Fibroblast of mammary gland (primary cell): Measurements from ENCODE around the gene EIPR1.
"Not testable (repeated sequence)": the region's sequence is repeated elsewhere in the genome, so short reads cannot be mapped to it uniquely, and the experiment has no call there.

Experiments used
- DNase-seq: peaks from one replicate; pipeline ENCODE4 v3.0.0-alpha.2; 2010; ENCODE audit warnings: low read depth
- H3K4me3 ChIP-seq: 2 replicates; pipeline ENCODE4 v1.5.1; 2011; ENCODE audit warnings: low read depth, mild to moderate bottlenecking, low read length, moderate library complexity; ENCODE audit not compliant: control insufficient read depth
- CTCF ChIP-seq: conservative IDR thresholded peaks from 2 replicates; pipeline ENCODE4 v1.5.1; 2011; ENCODE audit warnings: low read depth, low read length, inconsistent platforms; ENCODE audit not compliant: control insufficient read depth, insufficient read depth

Gene EIPR1

GRCh38 chr2:3379647-3380534, 2.3 kb upstream of the EIPR1 start, which contains the start of gene TRAPPC12:
TRAPPC12 (plus strand) TSS chr2:3379694; CDS start chr2:3387624, 7,930 bp downstream.
- peak within 1 kb of the TSS; percentile 79 for H3K4me3 ChIP-seq
- peak; percentile 78 for DNase-seq
- peak; percentile 41 for TF ChIP-seq CTCF

GRCh38 chr2:3379339-3379646, 1.7 kb upstream of the EIPR1 start:
- peak overlapping the region; percentile 79 for H3K4me3 ChIP-seq
- no peak for TF ChIP-seq CTCF
- DNase-seq, result no peak

GRCh38 chr2:3377279-3377611, 373 bp downstream of the EIPR1 start:
- peak; percentile 58 for DNase-seq
- no peak for TF ChIP-seq CTCF
- H3K4me3 ChIP-seq, result peak overlapping the region; percentile 98

GRCh38 chr2:3376821-3377220, 797 bp downstream of the EIPR1 start:
- TF ChIP-seq CTCF, result no peak
- no peak for DNase-seq
- H3K4me3 ChIP-seq, result peak overlapping the region; percentile 98

- DNase-seq, H3K4me3 ChIP-seq: not testable (repeated sequence)
Measured at GRCh38 chr2:3369340-3370181, 8.1 kb downstream of the EIPR1 start.

- no peak overlapping the region for H3K4me3 ChIP-seq
- DNase-seq, result no peak
- TF ChIP-seq CTCF, result no peak
Measured at GRCh38 chr2:3368261-3368722, 9.3 kb downstream of the EIPR1 start.

- no peak for DNase-seq
- no peak for TF ChIP-seq CTCF
Measured at GRCh38 chr2:3365219-3365618, 12.4 kb downstream of the EIPR1 start.

More at GRCh38 chr2:3365219-3365618, 12.4 kb downstream of the EIPR1 start:
- H3K4me3 ChIP-seq, result no peak overlapping the region
